B cell (primary cell): ENCODE results near the gene ST6GALNAC3.

Experiments used
- EZH2 ChIP-seq: IDR thresholded peaks from 2 replicates; pipeline ENCODE4 v1.6.1; 2012; ENCODE audit warnings: borderline replicate concordance, low read depth, mild to moderate bottlenecking, moderate library complexity, low read length; ENCODE audit not compliant: insufficient read depth, poor library complexity, severe bottlenecking
- TF ChIP-seq, protein P1 (sequence below): fragments of 200-600 bp; IDR thresholded peaks from one replicate; pipeline ENCODE4 v1.8.0; 2022; ENCODE audit warnings: antibody characterized with exemption, mild to moderate bottlenecking

DNA sequence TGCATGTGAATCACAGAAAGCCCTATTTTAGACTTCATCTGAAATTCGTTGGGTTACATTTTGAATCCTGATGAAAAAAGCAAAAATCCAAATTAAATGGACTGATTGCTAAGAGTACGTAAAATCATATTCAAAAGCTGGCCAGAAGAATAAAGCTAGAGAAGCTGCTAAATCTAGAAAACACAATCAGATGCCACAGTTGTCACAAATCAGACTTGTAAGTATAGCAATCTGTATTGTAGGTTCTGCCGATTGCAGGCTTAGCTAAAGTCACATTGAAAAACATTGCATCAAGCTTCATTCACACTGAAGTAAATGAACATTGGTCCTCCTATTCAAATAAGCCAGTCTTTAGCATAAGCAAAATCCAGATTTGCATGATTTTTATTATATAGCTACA lies 557.6 kb downstream of the ST6GALNAC3 start:
- TF ChIP-seq, protein P1, sequence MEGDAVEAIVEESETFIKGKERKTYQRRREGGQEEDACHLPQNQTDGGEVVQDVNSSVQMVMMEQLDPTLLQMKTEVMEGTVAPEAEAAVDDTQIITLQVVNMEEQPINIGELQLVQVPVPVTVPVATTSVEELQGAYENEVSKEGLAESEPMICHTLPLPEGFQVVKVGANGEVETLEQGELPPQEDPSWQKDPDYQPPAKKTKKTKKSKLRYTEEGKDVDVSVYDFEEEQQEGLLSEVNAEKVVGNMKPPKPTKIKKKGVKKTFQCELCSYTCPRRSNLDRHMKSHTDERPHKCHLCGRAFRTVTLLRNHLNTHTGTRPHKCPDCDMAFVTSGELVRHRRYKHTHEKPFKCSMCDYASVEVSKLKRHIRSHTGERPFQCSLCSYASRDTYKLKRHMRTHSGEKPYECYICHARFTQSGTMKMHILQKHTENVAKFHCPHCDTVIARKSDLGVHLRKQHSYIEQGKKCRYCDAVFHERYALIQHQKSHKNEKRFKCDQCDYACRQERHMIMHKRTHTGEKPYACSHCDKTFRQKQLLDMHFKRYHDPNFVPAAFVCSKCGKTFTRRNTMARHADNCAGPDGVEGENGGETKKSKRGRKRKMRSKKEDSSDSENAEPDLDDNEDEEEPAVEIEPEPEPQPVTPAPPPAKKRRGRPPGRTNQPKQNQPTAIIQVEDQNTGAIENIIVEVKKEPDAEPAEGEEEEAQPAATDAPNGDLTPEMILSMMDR = no peak
- TF ChIP-seq EZH2 = no peak
